Activated B cell treated with CpG ODN at 0.5 μM for 24 hours (primary cell): ENCODE measurements around the gene PRDX4. TPM values are rescaled to one million over a fixed set of nuclear protein-coding genes. Genes with fewer than 3 reads are reported as not detected.

Source experiments
- ATAC-seq: fragments of 200-7000 bp; cut with Tn5 transposase; one replicate; pipeline ENCODE4 v1.10.0; 2021; ENCODE audit warnings: low read depth, mild to moderate bottlenecking, moderate library complexity
- CTCF ChIA-PET: fragments of 350-600 bp; sonication (Branson Sonifier 250); formaldehyde crosslinking; loops from one replicate; lab custom pipeline; 2021; ENCODE audit warnings: antibody characterized with exemption; lab: Charles Lee
- POLR2A ChIA-PET: fragments of 350-600 bp; sonication (Branson Sonifier 250); formaldehyde crosslinking; loops from one replicate; lab custom pipeline; 2021; ENCODE audit warnings: antibody characterized with exemption; lab: Charles Lee
- DNase-seq: peaks from one replicate; pipeline ENCODE4 v3.0.0; 2022
- H3K27ac Mint-ChIP-seq: one replicate; pipeline ENCODE4 v1.8.0; 2020; ENCODE audit warnings: mixed read lengths
- H3K27me3 Mint-ChIP-seq: one replicate; pipeline ENCODE4 v1.8.0; 2021; ENCODE audit warnings: mixed read lengths
- H3K36me3 Mint-ChIP-seq: one replicate; pipeline ENCODE4 v1.8.0; 2021; ENCODE audit warnings: low read depth, mixed read lengths
- H3K4me1 Mint-ChIP-seq: one replicate; pipeline ENCODE4 v1.8.0; 2021; ENCODE audit warnings: mixed read lengths
- H3K4me3 Mint-ChIP-seq: one replicate; pipeline ENCODE4 v1.8.0; 2020; ENCODE audit warnings: mild to moderate bottlenecking, mixed read lengths
- H3K9me3 Mint-ChIP-seq: one replicate; pipeline ENCODE4 v1.8.0; 2020; ENCODE audit warnings: mixed read lengths
- intact Hi-C: fragments of 100-400 bp; cut with micrococcal nuclease; formaldehyde crosslinking; loops from one replicate; pipeline ENCODE4 v1.15.1; 2024
- total RNA-seq: library from RNA; stranded (reverse); gene quantifications from 2 replicates; pipeline ENCODE4 v1.2.3, GENCODE V29; 2022
- TF ChIP-seq, protein P1 (sequence below): fragments of 200-600 bp; IDR thresholded peaks from one replicate; pipeline ENCODE4 v1.8.0; 2022; ENCODE audit warnings: antibody characterized with exemption, mild to moderate bottlenecking

Gene PRDX4
- total RNA-seq, 1 donor from 2014 or later = 29.2 TPM

- Mint-ChIP-seq H3K4me3 (no peak overlapping the region), H3K9me3 (no peaks in the 10 kb centered on the region), H3K36me3 (no peaks in the 10 kb centered on the region), H3K4me1 (no peaks in the 10 kb centered on the region), H3K27ac (no peak overlapping the region), H3K27me3 (no peaks in the 10 kb centered on the region)
- intact Hi-C loops = no loop called here
- DNase-seq (no peak), ATAC-seq (no peak)
- ChIA-PET CTCF (no interaction called here), POLR2A (no interaction called here)
- TF ChIP-seq, protein P1, sequence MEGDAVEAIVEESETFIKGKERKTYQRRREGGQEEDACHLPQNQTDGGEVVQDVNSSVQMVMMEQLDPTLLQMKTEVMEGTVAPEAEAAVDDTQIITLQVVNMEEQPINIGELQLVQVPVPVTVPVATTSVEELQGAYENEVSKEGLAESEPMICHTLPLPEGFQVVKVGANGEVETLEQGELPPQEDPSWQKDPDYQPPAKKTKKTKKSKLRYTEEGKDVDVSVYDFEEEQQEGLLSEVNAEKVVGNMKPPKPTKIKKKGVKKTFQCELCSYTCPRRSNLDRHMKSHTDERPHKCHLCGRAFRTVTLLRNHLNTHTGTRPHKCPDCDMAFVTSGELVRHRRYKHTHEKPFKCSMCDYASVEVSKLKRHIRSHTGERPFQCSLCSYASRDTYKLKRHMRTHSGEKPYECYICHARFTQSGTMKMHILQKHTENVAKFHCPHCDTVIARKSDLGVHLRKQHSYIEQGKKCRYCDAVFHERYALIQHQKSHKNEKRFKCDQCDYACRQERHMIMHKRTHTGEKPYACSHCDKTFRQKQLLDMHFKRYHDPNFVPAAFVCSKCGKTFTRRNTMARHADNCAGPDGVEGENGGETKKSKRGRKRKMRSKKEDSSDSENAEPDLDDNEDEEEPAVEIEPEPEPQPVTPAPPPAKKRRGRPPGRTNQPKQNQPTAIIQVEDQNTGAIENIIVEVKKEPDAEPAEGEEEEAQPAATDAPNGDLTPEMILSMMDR = no peak
Observed at GRCh38 chrX:23631136-23631535, 36.2 kb upstream of the PRDX4 start.

DNA sequence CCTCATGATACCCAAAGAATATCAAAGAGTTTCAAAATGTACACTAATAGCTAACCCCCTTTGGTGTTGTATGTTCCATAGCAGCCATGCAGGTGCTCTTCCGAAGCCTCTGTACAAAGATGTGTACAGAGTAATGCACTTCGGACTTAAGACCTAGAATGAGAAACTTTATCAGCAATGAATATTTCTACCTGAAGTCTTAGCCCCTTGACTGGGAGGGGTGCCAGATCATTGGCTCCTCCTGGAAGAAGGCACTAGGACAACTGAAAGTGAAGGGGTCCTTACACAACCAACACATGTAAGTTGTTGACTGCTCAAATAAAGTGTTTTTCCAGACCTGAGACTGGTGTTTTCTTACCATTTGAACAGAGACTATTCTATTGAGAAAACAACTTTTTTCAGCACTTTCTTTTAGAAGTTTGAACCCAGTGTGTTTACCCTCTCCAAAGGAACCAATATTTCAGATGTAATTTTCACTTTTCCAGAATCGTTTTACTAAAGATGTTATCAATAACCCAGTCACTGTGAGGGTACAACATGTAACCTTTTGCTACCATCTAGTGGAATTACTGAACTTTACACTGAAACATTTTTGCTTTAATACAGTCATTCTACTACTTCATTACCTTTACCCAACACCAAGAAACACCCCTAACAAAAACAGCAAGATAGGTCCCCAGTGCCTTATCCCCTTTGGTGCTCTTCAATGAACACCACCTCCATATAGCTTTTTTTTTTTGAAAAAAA, 33.3 kb upstream of the PRDX4 start:
- H3K4me3 Mint-ChIP-seq = no peak overlapping the region
- DNase-seq (no peak), ATAC-seq (no peak)
- ChIA-PET CTCF (no interaction called here), POLR2A (no interaction called here)
- no peaks in the 10 kb centered on the region for H3K36me3 Mint-ChIP-seq
- TF ChIP-seq, protein P1 = no peak
- intact Hi-C loops = no loop called here
- H3K27me3 Mint-ChIP-seq = no peaks in the 10 kb centered on the region
- no peaks in the 10 kb centered on the region for H3K9me3 Mint-ChIP-seq
- H3K27ac Mint-ChIP-seq = no peak overlapping the region
- no peaks in the 10 kb centered on the region for H3K4me1 Mint-ChIP-seq

- ATAC-seq (no peak), DNase-seq (no peak)
- ChIA-PET POLR2A (no interaction called here), CTCF (no interaction called here)
- no peaks in the 10 kb centered on the region for H3K4me1 Mint-ChIP-seq
- no peaks in the 10 kb centered on the region for H3K36me3 Mint-ChIP-seq
- H3K4me3 Mint-ChIP-seq = no peak overlapping the region
- intact Hi-C loops = no loop called here
- no peaks in the 10 kb centered on the region for H3K27me3 Mint-ChIP-seq
- no peak overlapping the region for H3K27ac Mint-ChIP-seq
- peaks cover 4% of the 10 kb centered on the region for H3K9me3 Mint-ChIP-seq
- TF ChIP-seq, protein P1 = no peak
Observed at GRCh38 chrX:23637187-23637586, 30.1 kb upstream of the PRDX4 start.

DNA sequence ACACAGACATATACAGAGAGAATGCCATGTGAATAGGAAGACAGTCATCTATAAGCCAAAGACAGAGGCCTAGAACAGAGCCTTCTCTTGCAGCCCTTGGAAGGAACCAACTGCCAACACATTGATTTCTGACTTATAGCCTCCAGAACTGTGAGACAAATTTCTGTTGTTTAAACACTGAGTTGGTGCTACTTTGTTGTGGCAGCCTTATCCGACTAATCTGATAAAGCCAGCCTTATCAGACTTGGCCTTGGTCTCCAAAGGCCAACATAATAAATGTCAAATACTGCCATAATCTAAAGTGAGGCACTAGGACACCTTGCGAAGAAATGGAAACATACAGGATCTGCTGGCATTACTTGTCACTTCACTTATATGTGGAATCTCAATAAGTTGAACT, 24.3 kb upstream of the PRDX4 start:
- ChIA-PET POLR2A (no interaction called here), CTCF (no interaction called here)
- no peak for ATAC-seq
- H3K36me3 Mint-ChIP-seq = no peaks in the 10 kb centered on the region
- intact Hi-C loops = no loop called here
- no peak overlapping the region for H3K27ac Mint-ChIP-seq
- H3K27me3 Mint-ChIP-seq = no peaks in the 10 kb centered on the region
- peaks cover 4% of the 10 kb centered on the region for H3K9me3 Mint-ChIP-seq
- no peaks in the 10 kb centered on the region for H3K4me1 Mint-ChIP-seq
- no peak for DNase-seq
- H3K4me3 Mint-ChIP-seq = no peak overlapping the region
- TF ChIP-seq, protein P1 = no peak

DNA sequence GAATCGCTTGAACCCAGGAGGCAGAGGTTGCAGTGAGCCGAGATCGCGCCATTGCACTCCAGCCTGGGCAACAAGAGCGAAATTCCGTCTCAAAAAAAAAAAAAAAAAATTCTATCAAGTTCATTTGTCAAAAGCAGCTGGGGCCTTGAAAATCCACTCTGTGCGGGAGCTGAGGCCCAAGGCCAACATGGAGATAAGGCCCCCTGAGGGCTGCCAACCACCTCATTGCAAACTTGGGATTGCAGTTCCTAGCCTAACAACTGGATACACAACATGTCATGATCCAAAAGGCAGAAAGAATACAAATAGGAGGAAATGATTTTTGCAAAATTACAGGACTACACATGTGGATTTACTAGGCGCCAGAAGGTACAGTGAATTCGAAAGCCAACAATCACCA, 22.5 kb upstream of the PRDX4 start:
- TF ChIP-seq, protein P1 = no peak
- CTCF ChIA-PET = no interaction called here
- no peak for ATAC-seq
- intact Hi-C loops = no loop called here
- POLR2A ChIA-PET = interaction anchor here (0.5 kb wide), 1 partner anchor 68 kb away, joined by 3 read pairs; no protein-coding TSS in a partner anchor
- Mint-ChIP-seq H3K9me3 (peaks cover 4% of the 10 kb centered on the region), H3K4me3 (no peak overlapping the region), H3K27ac (no peak overlapping the region), H3K27me3 (no peaks in the 10 kb centered on the region), H3K4me1 (no peaks in the 10 kb centered on the region), H3K36me3 (no peaks in the 10 kb centered on the region)
- no peak for DNase-seq
